ENCODE data around the gene RFC4. TPM values are rescaled to one million over a fixed set of nuclear protein-coding genes. Genes with fewer than 3 reads are reported as not detected.

RFC4 gene
- total RNA-seq, 1 donor from 2014 or later: 36.3 TPM

GRCh38 chr3:186754006-186754405, 52.3 kb downstream of the RFC4 start:
- H3K9me3 Mint-ChIP-seq (ENCODE audit: unreplicated experiment): no peaks in the 10 kb centered on the region
- TF ChIP-seq, protein P1, sequence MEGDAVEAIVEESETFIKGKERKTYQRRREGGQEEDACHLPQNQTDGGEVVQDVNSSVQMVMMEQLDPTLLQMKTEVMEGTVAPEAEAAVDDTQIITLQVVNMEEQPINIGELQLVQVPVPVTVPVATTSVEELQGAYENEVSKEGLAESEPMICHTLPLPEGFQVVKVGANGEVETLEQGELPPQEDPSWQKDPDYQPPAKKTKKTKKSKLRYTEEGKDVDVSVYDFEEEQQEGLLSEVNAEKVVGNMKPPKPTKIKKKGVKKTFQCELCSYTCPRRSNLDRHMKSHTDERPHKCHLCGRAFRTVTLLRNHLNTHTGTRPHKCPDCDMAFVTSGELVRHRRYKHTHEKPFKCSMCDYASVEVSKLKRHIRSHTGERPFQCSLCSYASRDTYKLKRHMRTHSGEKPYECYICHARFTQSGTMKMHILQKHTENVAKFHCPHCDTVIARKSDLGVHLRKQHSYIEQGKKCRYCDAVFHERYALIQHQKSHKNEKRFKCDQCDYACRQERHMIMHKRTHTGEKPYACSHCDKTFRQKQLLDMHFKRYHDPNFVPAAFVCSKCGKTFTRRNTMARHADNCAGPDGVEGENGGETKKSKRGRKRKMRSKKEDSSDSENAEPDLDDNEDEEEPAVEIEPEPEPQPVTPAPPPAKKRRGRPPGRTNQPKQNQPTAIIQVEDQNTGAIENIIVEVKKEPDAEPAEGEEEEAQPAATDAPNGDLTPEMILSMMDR (IDR thresholded peaks at IDR 0.05; ENCODE audit: partially characterized antibody, unreplicated experiment): no peak
- no peak overlapping the region for H3K27ac Mint-ChIP-seq (ENCODE audit: unreplicated experiment)
- no peak for DNase-seq
- H3K4me1 Mint-ChIP-seq (ENCODE audit: low read depth, unreplicated experiment): peaks cover 3% of the 10 kb centered on the region
- H3K27me3 Mint-ChIP-seq (ENCODE audit: unreplicated experiment): no peaks in the 10 kb centered on the region
- H3K4me3 Mint-ChIP-seq (ENCODE audit: unreplicated experiment): no peak overlapping the region
- H3K36me3 Mint-ChIP-seq (ENCODE audit: unreplicated experiment): no peaks in the 10 kb centered on the region

GRCh38 chr3:186751480-186751879, 54.8 kb downstream of the RFC4 start:
- Mint-ChIP-seq H3K4me3 (ENCODE audit: unreplicated experiment) (no peak overlapping the region), H3K4me1 (ENCODE audit: low read depth, unreplicated experiment) (no peaks in the 10 kb centered on the region), H3K9me3 (ENCODE audit: unreplicated experiment) (peaks cover 1% of the 10 kb centered on the region), H3K27me3 (ENCODE audit: unreplicated experiment) (no peaks in the 10 kb centered on the region), H3K36me3 (ENCODE audit: unreplicated experiment) (no peaks in the 10 kb centered on the region), H3K27ac (ENCODE audit: unreplicated experiment) (no peak overlapping the region)
- no peak for DNase-seq
- TF ChIP-seq, protein P1 (IDR thresholded peaks at IDR 0.05; ENCODE audit: partially characterized antibody, unreplicated experiment): no peak

DNA sequence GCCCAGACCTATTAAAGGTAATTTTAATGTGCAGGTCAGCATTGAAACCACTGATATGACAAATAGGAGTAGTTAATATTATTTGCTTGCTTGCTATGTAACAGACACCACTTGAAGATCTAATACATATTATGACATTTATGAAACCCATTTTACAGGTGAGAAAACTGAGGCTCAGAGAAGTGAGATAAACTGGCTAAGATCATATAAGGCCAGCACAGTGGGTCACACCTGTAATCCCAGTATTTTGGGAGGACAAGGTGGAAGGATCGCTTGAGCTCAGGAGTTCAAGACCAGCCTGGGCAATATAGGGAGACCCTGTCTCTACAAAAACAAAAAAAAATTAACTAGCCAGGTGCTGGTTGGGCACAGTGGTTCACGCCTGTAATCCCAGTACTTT, 56.0 kb downstream of the RFC4 start:
- H3K9me3 Mint-ChIP-seq (ENCODE audit: unreplicated experiment): peaks cover 1% of the 10 kb centered on the region
- no peaks in the 10 kb centered on the region for H3K27me3 Mint-ChIP-seq (ENCODE audit: unreplicated experiment)
- DNase-seq: no peak
- TF ChIP-seq, protein P1 (IDR thresholded peaks at IDR 0.05; ENCODE audit: partially characterized antibody, unreplicated experiment): no peak
- no peak overlapping the region for H3K27ac Mint-ChIP-seq (ENCODE audit: unreplicated experiment)
- no peak overlapping the region for H3K4me3 Mint-ChIP-seq (ENCODE audit: unreplicated experiment)
- no peaks in the 10 kb centered on the region for H3K4me1 Mint-ChIP-seq (ENCODE audit: low read depth, unreplicated experiment)
- no peaks in the 10 kb centered on the region for H3K36me3 Mint-ChIP-seq (ENCODE audit: unreplicated experiment)

GRCh38 chr3:186746008-186746407, 60.3 kb downstream of the RFC4 start:
- Mint-ChIP-seq H3K4me3 (ENCODE audit: unreplicated experiment) (no peak overlapping the region), H3K36me3 (ENCODE audit: unreplicated experiment) (no peaks in the 10 kb centered on the region), H3K4me1 (ENCODE audit: low read depth, unreplicated experiment) (no peaks in the 10 kb centered on the region), H3K27ac (ENCODE audit: unreplicated experiment) (no peak overlapping the region), H3K9me3 (ENCODE audit: unreplicated experiment) (peaks cover 1% of the 10 kb centered on the region), H3K27me3 (ENCODE audit: unreplicated experiment) (peaks cover 2% of the 10 kb centered on the region)
- TF ChIP-seq, protein P1 (IDR thresholded peaks at IDR 0.05; ENCODE audit: partially characterized antibody, unreplicated experiment): no peak
- DNase-seq: no peak

DNA sequence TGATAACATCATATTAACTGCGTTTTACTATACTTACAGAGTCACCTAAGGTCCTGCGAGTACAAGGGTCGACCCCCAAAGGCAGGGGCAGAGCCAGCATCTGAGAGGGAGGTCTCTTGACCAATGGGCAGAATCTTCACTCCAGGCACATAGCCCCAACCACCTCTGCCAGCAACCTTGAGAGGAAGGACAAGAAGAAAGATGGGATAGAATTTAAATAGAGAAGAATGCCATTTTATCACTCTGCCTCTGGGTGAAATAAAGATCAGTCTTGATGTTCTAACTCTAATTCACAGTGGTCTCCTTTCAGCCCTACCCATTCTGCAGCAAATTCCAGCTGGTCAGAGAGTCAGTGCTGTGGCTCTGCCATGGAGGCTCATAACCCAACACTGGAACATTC, 62.6 kb downstream of the RFC4 start:
- no peak for DNase-seq
- peaks cover 1% of the 10 kb centered on the region for H3K9me3 Mint-ChIP-seq (ENCODE audit: unreplicated experiment)
- no peak overlapping the region for H3K4me3 Mint-ChIP-seq (ENCODE audit: unreplicated experiment)
- no peaks in the 10 kb centered on the region for H3K36me3 Mint-ChIP-seq (ENCODE audit: unreplicated experiment)
- H3K4me1 Mint-ChIP-seq (ENCODE audit: low read depth, unreplicated experiment): no peaks in the 10 kb centered on the region
- no peak overlapping the region for H3K27ac Mint-ChIP-seq (ENCODE audit: unreplicated experiment)
- peaks cover 2% of the 10 kb centered on the region for H3K27me3 Mint-ChIP-seq (ENCODE audit: unreplicated experiment)
- TF ChIP-seq, protein P1 (IDR thresholded peaks at IDR 0.05; ENCODE audit: partially characterized antibody, unreplicated experiment): no peak

Measured in glutamatergic neuron (in vitro differentiated cells).